ENCODE data around the gene GPSM1. TPM values are rescaled to one million over a fixed set of nuclear protein-coding genes. Genes with fewer than 3 reads are reported as not detected.
"Not testable (repeated sequence)": the region's sequence is repeated elsewhere in the genome, so short reads cannot be mapped to it uniquely, and the experiment has no call there.

GPSM1 gene
- total RNA-seq, 3 donors from 2014 or later: 12.8 to 13.6 (median 13.4) TPM

DNA sequence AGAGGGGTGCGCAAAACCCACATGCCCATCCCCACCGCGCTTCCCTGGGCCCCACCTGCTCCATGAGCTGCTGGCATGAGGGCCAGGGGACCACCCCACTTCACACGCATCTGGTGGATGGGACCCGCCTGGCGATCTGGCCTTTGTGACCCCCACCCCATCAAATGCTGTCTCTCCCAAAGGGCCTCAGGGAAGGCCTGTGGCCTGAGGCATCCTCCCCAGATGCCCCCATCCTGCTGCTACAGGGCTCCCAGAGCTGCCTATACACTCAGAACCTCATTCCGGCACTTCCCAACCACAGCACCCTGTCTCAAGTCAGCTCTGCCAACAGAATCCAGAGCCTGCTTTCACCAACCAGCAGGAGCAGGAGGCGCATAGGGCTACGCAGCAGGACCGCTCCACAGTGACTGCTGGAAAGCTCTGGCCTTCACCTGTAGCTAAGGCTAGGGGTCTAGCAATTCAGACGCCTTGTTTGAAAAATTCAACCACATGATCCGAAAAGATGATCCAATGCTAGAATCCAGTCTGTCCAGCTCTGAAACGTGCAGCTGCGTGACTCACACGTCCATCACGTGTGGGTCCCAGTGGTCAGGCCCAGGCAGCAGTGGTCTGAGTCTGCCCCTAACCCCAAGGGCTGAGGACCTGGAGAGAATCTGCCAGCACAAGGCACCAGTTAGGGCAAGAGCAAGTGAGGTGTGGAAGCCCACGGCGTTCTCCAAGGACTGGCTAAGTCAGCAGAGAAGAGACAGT is 74.0 kb downstream of the GPSM1 start:
- Mint-ChIP-seq H3K27me3 (ENCODE audit: low read depth) (no peaks in the 10 kb centered on the region), H3K36me3 (ENCODE audit: insufficient read depth) (peaks cover 19% of the 10 kb centered on the region), H3K4me3 (peak overlapping the region; percentile 35), H3K9me3 (no peaks in the 10 kb centered on the region), H3K4me1 (ENCODE audit: low read depth) (peaks cover 61% of the 10 kb centered on the region)
- DNase-seq (no peak), ATAC-seq (no peak)

DNA sequence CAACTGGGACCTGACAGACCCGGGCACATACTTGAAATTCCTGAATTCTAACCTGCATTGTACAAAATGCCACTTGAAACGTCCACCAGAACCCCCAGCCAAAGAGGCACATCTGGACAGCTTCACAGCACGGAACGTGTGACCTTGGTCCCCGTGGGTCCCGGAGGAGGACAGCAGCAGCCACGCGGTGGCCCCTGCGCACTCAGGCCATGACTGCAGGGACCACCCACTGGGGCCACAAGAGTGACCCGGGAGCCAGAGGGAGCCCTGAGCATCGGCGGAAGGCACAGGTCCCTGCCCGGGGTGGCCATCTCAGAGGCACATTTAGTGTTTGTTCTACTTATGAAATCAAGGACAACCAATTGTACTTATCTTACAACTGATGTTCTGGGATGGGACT is 74.7 kb downstream of the GPSM1 start:
- Mint-ChIP-seq H3K9me3 (no peaks in the 10 kb centered on the region), H3K4me3 (no peak overlapping the region), H3K27me3 (ENCODE audit: low read depth) (no peaks in the 10 kb centered on the region), H3K36me3 (ENCODE audit: insufficient read depth) (peaks cover 19% of the 10 kb centered on the region), H3K4me1 (ENCODE audit: low read depth) (peaks cover 60% of the 10 kb centered on the region)
- no peak for ATAC-seq
- DNase-seq: no peak

DNA sequence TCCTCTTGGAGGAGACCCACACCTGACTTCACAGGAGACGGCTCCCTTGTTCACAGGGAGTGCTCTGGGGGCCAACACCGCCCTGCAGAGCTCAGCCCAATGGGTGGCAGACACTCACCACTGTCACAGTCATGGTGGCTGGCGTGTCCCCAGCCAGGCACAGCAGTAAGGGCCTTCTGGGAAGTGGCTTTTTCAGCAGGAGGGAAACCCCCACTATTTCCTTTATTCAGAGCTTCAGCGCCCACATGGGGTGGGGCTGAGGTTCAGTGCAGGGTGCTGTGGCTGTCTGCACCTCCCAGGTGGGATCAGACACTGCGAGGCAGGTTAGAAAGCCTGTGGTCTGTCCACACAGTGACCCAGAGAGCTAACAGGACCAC is 76.2 kb downstream of the GPSM1 start:
- H3K4me1 Mint-ChIP-seq (ENCODE audit: low read depth): peaks cover 62% of the 10 kb centered on the region
- ATAC-seq (peak; percentile 67 to 69), DNase-seq (peak; percentile 72)
- H3K36me3 Mint-ChIP-seq (ENCODE audit: insufficient read depth): peaks cover 20% of the 10 kb centered on the region
- no peaks in the 10 kb centered on the region for H3K27me3 Mint-ChIP-seq (ENCODE audit: low read depth)
- no peaks in the 10 kb centered on the region for H3K9me3 Mint-ChIP-seq
- H3K4me3 Mint-ChIP-seq: peak overlapping the region; percentile 68

DNA sequence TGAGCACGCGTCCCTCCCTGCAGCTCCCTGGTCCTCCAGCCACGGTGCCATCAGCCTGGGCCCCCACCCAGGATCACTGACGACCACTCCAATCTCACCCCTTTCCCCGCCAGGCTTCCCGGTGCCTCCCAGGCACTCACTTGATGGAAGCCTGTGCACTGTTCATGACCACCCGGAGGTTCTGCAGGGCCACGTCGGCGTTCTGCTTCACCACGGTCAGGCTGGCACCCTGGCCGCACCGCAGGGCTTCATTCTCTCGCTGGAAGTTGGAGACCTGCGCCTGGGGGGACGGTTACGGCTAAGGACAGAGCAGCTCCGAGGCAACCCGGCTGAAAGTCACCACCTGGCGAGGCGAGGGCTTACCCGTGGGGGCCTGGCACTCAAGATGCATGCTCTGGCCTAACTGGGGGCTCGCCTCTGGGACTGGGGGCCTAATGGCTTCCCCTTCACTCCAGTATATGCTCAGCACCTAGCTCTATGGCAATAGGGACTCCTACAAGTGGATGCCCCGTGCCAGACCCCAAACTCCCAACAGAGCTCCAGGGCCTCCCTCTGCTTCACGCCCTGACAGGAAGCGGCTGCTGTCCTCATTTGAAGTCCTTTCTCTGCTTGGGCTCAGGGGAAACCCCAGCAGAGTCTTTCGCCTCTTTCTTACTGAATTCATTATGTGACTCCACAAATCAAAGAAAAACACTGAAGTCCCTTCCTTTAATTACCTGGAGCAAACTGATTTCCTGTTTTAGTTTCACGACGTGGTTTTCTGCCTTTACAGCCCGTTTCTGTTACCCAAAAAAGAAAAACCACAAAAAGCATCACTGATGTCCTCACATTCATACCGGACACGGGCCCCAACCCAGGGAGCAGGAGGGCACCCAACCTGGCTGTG is 76.8 kb downstream of the GPSM1 start:
- Mint-ChIP-seq H3K9me3 (no peaks in the 10 kb centered on the region), H3K27me3 (ENCODE audit: low read depth) (no peaks in the 10 kb centered on the region), H3K4me3 (peak overlapping the region; percentile 68), H3K4me1 (ENCODE audit: low read depth) (peaks cover 62% of the 10 kb centered on the region), H3K36me3 (ENCODE audit: insufficient read depth) (peaks cover 23% of the 10 kb centered on the region)
- ATAC-seq (peak; percentile 34 to 36), DNase-seq (peak; percentile 19)

DNA sequence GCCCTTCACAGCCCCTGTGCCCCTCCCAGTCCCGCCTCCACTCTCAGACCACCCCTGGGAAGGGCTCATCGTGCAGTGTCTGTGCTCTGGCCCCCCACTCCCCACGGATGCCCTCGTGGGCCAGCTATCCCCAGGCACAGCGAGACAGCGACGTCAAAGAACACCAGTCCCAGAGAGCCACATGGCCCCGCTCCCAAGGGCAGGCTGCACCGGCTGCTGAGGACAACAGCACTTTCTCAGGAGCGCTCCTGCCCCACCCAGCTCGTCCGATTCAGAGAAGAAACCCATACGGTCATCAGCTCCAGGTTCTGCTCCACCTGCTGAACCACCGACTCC is 77.4 kb downstream of the GPSM1 start:
- DNase-seq: no peak
- no peaks in the 10 kb centered on the region for H3K27me3 Mint-ChIP-seq (ENCODE audit: low read depth)
- peaks cover 66% of the 10 kb centered on the region for H3K4me1 Mint-ChIP-seq (ENCODE audit: low read depth)
- no peak for ATAC-seq
- peak overlapping the region; percentile 68 for H3K4me3 Mint-ChIP-seq
- no peaks in the 10 kb centered on the region for H3K9me3 Mint-ChIP-seq
- H3K36me3 Mint-ChIP-seq (ENCODE audit: insufficient read depth): peaks cover 21% of the 10 kb centered on the region

DNA sequence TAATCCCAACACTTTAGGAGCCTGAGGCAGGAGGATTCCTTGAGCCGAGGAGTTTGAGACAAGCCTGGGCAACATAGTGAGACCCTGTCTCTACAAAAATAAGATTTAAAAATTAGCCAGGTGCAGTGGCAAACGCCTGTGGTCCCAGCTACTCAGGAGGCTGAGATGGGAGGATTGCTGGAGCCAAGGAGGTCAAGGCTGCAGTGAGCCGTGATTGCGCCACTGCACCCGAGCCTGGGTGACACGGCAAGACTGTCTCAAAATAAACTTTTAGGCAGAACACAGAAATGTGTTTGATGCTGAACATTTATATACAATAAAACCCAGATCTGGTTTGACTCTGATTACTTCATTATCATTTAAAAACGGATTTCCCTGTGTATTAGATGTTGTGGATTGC is 78.1 kb downstream of the GPSM1 start:
- Mint-ChIP-seq H3K27me3 (ENCODE audit: low read depth) (no peaks in the 10 kb centered on the region), H3K36me3 (ENCODE audit: insufficient read depth) (peaks cover 21% of the 10 kb centered on the region), H3K4me1 (ENCODE audit: low read depth) (peaks cover 66% of the 10 kb centered on the region), H3K4me3 (no peak overlapping the region), H3K9me3 (no peaks in the 10 kb centered on the region)
- no peak for DNase-seq
- ATAC-seq: no peak

DNA sequence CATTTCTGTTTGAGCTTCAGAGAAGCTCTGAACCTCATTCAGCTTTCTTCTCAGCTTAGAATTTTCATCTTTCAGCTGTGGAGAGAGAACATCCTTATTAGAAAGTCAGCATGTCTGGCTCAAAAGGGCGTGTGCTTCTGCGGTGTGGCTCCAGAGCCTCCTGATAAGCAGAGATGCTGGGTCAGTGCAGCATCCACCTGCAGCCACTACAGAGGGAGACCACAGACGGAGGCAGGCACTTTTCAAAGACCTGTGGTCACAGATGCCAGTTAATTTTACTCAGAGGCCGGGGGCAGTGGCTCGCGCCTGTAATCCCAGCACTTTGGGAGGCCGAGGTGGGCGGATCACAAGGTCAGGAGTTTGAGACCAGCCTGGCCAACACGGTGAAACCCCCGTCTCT is 78.6 kb downstream of the GPSM1 start:
- H3K36me3 Mint-ChIP-seq (ENCODE audit: insufficient read depth): peaks cover 21% of the 10 kb centered on the region

DNA sequence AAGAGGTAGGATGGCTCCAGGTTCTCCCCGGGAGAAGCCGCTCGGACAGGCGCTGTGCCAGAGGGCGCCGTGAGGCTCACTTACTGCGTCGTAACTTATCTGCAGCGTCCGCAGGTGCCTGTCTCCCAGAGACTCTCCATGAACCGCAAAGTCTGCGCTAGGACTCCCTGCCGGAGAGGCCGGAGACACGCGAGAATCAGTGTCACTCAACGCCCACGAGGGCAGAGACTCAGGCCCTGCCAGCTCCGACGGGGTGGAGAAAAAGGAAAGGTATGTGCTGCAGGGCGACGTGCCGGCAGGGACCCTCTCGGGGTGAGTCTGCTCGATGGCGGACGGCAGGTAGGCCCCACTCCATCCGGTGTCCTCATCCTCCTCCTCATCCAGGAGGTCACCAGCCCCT is 79.7 kb downstream of the GPSM1 start:
- DNase-seq; H3K4me3 Mint-ChIP-seq; H3K9me3 Mint-ChIP-seq; H3K27me3 Mint-ChIP-seq (ENCODE audit: low read depth); ATAC-seq: not testable (repeated sequence)
- peaks cover 29% of the 10 kb centered on the region for H3K36me3 Mint-ChIP-seq (ENCODE audit: insufficient read depth)
- peaks cover 70% of the 10 kb centered on the region for H3K4me1 Mint-ChIP-seq (ENCODE audit: low read depth)

More for the DNA sequence above, 78.6 kb downstream of the GPSM1 start:
- H3K9me3 Mint-ChIP-seq; H3K27me3 Mint-ChIP-seq (ENCODE audit: low read depth); ATAC-seq; H3K4me3 Mint-ChIP-seq; DNase-seq: not testable (repeated sequence)
- H3K4me1 Mint-ChIP-seq (ENCODE audit: low read depth): peaks cover 63% of the 10 kb centered on the region

DNA sequence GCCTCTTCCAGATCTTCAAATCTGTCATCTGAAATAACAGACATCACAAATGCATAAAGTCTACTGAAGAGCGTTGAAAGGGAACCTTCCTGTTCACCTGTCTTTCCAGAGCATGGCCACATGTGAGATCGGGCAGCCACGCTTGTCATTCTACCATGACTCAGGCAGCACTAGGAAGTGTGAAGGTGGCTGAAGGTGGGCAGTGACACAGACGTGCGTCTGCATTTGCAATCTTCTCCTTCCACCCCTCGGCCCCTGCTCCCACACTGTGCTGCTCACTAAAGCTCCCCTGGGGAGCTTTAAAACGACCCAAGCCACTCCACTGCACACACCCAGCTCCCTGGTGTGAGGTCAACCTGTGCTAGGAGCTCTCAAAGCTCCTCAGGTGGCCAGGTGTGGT is 80.6 kb downstream of the GPSM1 start:
- DNase-seq (no peak), ATAC-seq (no peak)
- no peaks in the 10 kb centered on the region for H3K27me3 Mint-ChIP-seq (ENCODE audit: low read depth)
- H3K9me3 Mint-ChIP-seq: no peaks in the 10 kb centered on the region
- peaks cover 67% of the 10 kb centered on the region for H3K4me1 Mint-ChIP-seq (ENCODE audit: low read depth)
- peak overlapping the region; percentile 35 for H3K4me3 Mint-ChIP-seq
- H3K36me3 Mint-ChIP-seq (ENCODE audit: insufficient read depth): peaks cover 35% of the 10 kb centered on the region

Other genes starting within 250 kb of the GPSM1 start
- 1 to 10 TPM; 5.9 to 6.2 (median 6.0) TPM for gene NACC2, start 232.2 kb upstream of the GPSM1 start, total RNA-seq
- 10 to 100 TPM; 46.3 to 47.4 (median 46.5) TPM for gene TMEM250, start 208.7 kb upstream of the GPSM1 start, total RNA-seq
- under 1 TPM in 2 of 3 donors, not detected in 1; 0.08 to 0.11 TPM for gene LHX3, start 122.4 kb upstream of the GPSM1 start, total RNA-seq
- gene QSOX2, start 81.7 kb upstream of the GPSM1 start, total RNA-seq: 10 to 100 TPM; 26.9 to 30.3 (median 27.5) TPM
- under 1 TPM in 1 of 3 donors, not detected in 2; 0.11 TPM for gene CCDC187, start 23.4 kb upstream of the GPSM1 start, total RNA-seq
- gene DNLZ, start 36.2 kb downstream of the GPSM1 start, total RNA-seq: 10 to 100 TPM; 75.5 to 82.7 (median 75.5) TPM
- gene CARD9, start 46.1 kb downstream of the GPSM1 start, total RNA-seq: 1 to 10 TPM; 1.4 to 3.4 (median 2.4) TPM
- 10 to 100 TPM; 43.7 to 48.0 (median 44.5) TPM for gene SNAPC4, start 72.6 kb downstream of the GPSM1 start, total RNA-seq
- gene ENTR1, start 83.1 kb downstream of the GPSM1 start, total RNA-seq: 10 to 100 TPM; 52.8 to 65.0 (median 59.9) TPM
- 10 to 100 TPM; 85.8 to 95.5 (median 94.7) TPM for gene PMPCA, start 83.1 kb downstream of the GPSM1 start, total RNA-seq
- gene INPP5E, start 112.3 kb downstream of the GPSM1 start, total RNA-seq: 10 to 100 TPM; 20.7 to 25.2 (median 22.5) TPM
- 10 to 100 TPM; 76.6 to 84.0 (median 78.9) TPM for gene SEC16A, start 155.5 kb downstream of the GPSM1 start, total RNA-seq
- 100 to 1,000 TPM; 124 to 128 (median 125) TPM for gene NOTCH1, start 218.5 kb downstream of the GPSM1 start, total RNA-seq